MM.1S (cell line): ENCODE results near the gene COMMD10.

Experiments
- DNase-seq: peaks from one replicate; pipeline ENCODE4 v3.0.0-alpha.2; 2015
- H2AFZ ChIP-seq: fragments of 300-600 bp; sonication (generic); 2 replicates; pipeline ENCODE4 v1.6.0; 2016; ENCODE audit warnings: antibody characterized with exemption, low read length
- H3F3A ChIP-seq: fragments of 300-600 bp; sonication (generic); 2 replicates; pipeline ENCODE4 v1.6.1; 2016; ENCODE audit warnings: mild to moderate bottlenecking, antibody characterized with exemption, low read length, moderate library complexity, mixed read lengths; ENCODE audit not compliant: insufficient read depth
- H3K27ac ChIP-seq: fragments of 300-600 bp; sonication (generic); 2 replicates; pipeline ENCODE4 v1.5.1; 2016; ENCODE audit warnings: mild to moderate bottlenecking, low read length
- H3K27me3 ChIP-seq: fragments of 300-600 bp; sonication (generic); replicated peaks from 2 replicates; pipeline ENCODE4 v1.6.0; 2016; ENCODE audit warnings: low read length; ENCODE audit not compliant: insufficient read depth
- H3K36me3 ChIP-seq: fragments of 300-600 bp; sonication (generic); replicated peaks from 2 replicates; pipeline ENCODE4 v1.6.1; 2016; ENCODE audit warnings: mild to moderate bottlenecking, low read length, mixed read lengths; ENCODE audit not compliant: insufficient read depth
- H3K4me1 ChIP-seq: fragments of 300-600 bp; sonication (generic); 2 replicates; pipeline ENCODE4 v1.6.1; 2016; ENCODE audit warnings: low read length, mixed read lengths
- H3K4me2 ChIP-seq: fragments of 300-600 bp; sonication (generic); 2 replicates; pipeline ENCODE4 v1.6.0; 2016; ENCODE audit warnings: low read depth, low read length
- H3K4me3 ChIP-seq: fragments of 300-600 bp; sonication (generic); 2 replicates; pipeline ENCODE4 v1.5.1; 2016; ENCODE audit warnings: low read length, mixed read lengths
- H3K79me2 ChIP-seq: fragments of 300-600 bp; sonication (generic); 2 replicates; pipeline ENCODE4 v1.6.1; 2016; ENCODE audit warnings: mixed run types, low read length, mixed read lengths
- H3K9ac ChIP-seq: fragments of 300-600 bp; sonication (generic); 2 replicates; pipeline ENCODE4 v1.6.1; 2016; ENCODE audit warnings: low read length, mixed read lengths
- H3K9me2 ChIP-seq: fragments of 300-600 bp; sonication (generic); replicated peaks from 2 replicates; pipeline ENCODE4 v1.6.1; 2016; ENCODE audit warnings: mild to moderate bottlenecking, low read length, mixed read lengths; ENCODE audit not compliant: insufficient read depth
- H3K9me3 ChIP-seq: fragments of 300-600 bp; sonication (generic); replicated peaks from 2 replicates; pipeline ENCODE4 v1.6.1; 2016; ENCODE audit warnings: mild to moderate bottlenecking, low read length, mixed read lengths; ENCODE audit not compliant: insufficient read depth
- H4K20me1 ChIP-seq: fragments of 300-600 bp; sonication (generic); 2 replicates; pipeline ENCODE4 v1.6.1; 2016; ENCODE audit warnings: mild to moderate bottlenecking, low read length, moderate library complexity, mixed read lengths; ENCODE audit not compliant: insufficient read depth
- CTCF ChIP-seq: fragments of 300-600 bp; sonication (generic); IDR thresholded peaks from 2 replicates; pipeline ENCODE4 v1.5.1; 2016; ENCODE audit warnings: antibody characterized with exemption, low read length, mixed read lengths
- EZH2 ChIP-seq: fragments of 300-600 bp; sonication (generic); optimal IDR thresholded peaks from 2 replicates; pipeline ENCODE3; 2017; ENCODE audit warnings: low read depth, mild to moderate bottlenecking, antibody characterized with exemption, low read length, mixed read lengths
- EZH2phosphoT487 ChIP-seq: fragments of 300-600 bp; sonication (generic); IDR thresholded peaks from 2 replicates; pipeline ENCODE4 v1.6.1; 2018; ENCODE audit warnings: antibody characterized with exemption, low read length

COMMD10 gene

GRCh38 chr5:116315531-116315930, 230.7 kb downstream of the COMMD10 start:
- no peak overlapping the region for H3K27ac ChIP-seq
- no peaks in the 10 kb centered on the region for H3K9me2 ChIP-seq
- H3K9me3 ChIP-seq, result no peaks in the 10 kb centered on the region
- H3K27me3 ChIP-seq, result no peaks in the 10 kb centered on the region
- no peaks in the 10 kb centered on the region for H3F3A ChIP-seq
- TF ChIP-seq CTCF, result no peak
- TF ChIP-seq EZH2phosphoT487, result no peak
- TF ChIP-seq EZH2, result no peak
- no peaks in the 10 kb centered on the region for H3K36me3 ChIP-seq
- H3K79me2 ChIP-seq, result no peaks in the 10 kb centered on the region
- H3K4me1 ChIP-seq, result no peaks in the 10 kb centered on the region
- no peak overlapping the region for H2AFZ ChIP-seq
- no peak overlapping the region for H3K9ac ChIP-seq
- H3K4me3 ChIP-seq, result no peak overlapping the region
- DNase-seq, result no peak
- H3K4me2 ChIP-seq, result no peak overlapping the region
- H4K20me1 ChIP-seq, result no peaks in the 10 kb centered on the region

GRCh38 chr5:116318091-116318854, 233.4 kb downstream of the COMMD10 start:
- Histone ChIP-seq H3K9me3 (no peaks in the 10 kb centered on the region), H3K27me3 (no peaks in the 10 kb centered on the region), H2AFZ (no peak overlapping the region), H3K4me2 (no peak overlapping the region), H3K27ac (no peak overlapping the region), H4K20me1 (no peaks in the 10 kb centered on the region), H3K9me2 (no peaks in the 10 kb centered on the region), H3K36me3 (no peaks in the 10 kb centered on the region), H3K9ac (no peak overlapping the region), H3K4me3 (no peak overlapping the region), H3K79me2 (no peaks in the 10 kb centered on the region), H3K4me1 (no peaks in the 10 kb centered on the region), H3F3A (no peaks in the 10 kb centered on the region)
- TF ChIP-seq EZH2phosphoT487, result no peak
- TF ChIP-seq CTCF, result no peak
- no peak for TF ChIP-seq EZH2
- no peak for DNase-seq

- Histone ChIP-seq H3K9me3 (no peaks in the 10 kb centered on the region), H3K9me2 (no peaks in the 10 kb centered on the region), H3K4me3 (no peak overlapping the region), H3K36me3 (no peaks in the 10 kb centered on the region), H3K79me2 (no peaks in the 10 kb centered on the region), H4K20me1 (no peaks in the 10 kb centered on the region), H3K4me1 (no peaks in the 10 kb centered on the region), H2AFZ (no peak overlapping the region), H3F3A (no peaks in the 10 kb centered on the region), H3K27me3 (no peaks in the 10 kb centered on the region), H3K9ac (no peak overlapping the region), H3K27ac (no peak overlapping the region), H3K4me2 (no peak overlapping the region)
- TF ChIP-seq CTCF (no peak), EZH2phosphoT487 (no peak), EZH2 (no peak)
- DNase-seq, result no peak
Measured at GRCh38 chr5:116320486-116320885, 235.7 kb downstream of the COMMD10 start.
